ENCODE measurements around the gene ZNF185. TPM values are rescaled to one million over a fixed set of nuclear protein-coding genes. Genes with fewer than 3 reads are reported as not detected.

The ZNF185 gene
- total RNA-seq, 1 donor from 2014 or later, result 1.6 TPM

- peaks cover 3% of the 10 kb centered on the region for H3K4me1 ChIP-seq
- no peak overlapping the region for H3K4me3 ChIP-seq
- intact Hi-C loops (cut with micrococcal nuclease), result no loop called here
- DNase-seq, result no peak
- no peaks in the 10 kb centered on the region for H3K9me3 ChIP-seq (replicated peaks)
- no peak overlapping the region for H3K27ac ChIP-seq (replicated peaks)
- no peak for TF ChIP-seq CTCF (IDR thresholded peaks at IDR 0.05; ENCODE audit: borderline replicate concordance)
- H3K36me3 ChIP-seq, result no peaks in the 10 kb centered on the region
- no peaks in the 10 kb centered on the region for H3K27me3 ChIP-seq (ENCODE audit: low read depth)
Observed at GRCh38 chrX:152936306-152936705, 38.4 kb downstream of the ZNF185 start.

GRCh38 chrX:152937236-152937635, 39.4 kb downstream of the ZNF185 start:
- Histone ChIP-seq H3K4me1 (peaks cover 8% of the 10 kb centered on the region), H3K36me3 (no peaks in the 10 kb centered on the region), H3K27me3 (ENCODE audit: low read depth) (no peaks in the 10 kb centered on the region), H3K27ac (replicated peaks) (no peak overlapping the region), H3K4me3 (no peak overlapping the region), H3K9me3 (replicated peaks) (no peaks in the 10 kb centered on the region)
- no peak for TF ChIP-seq CTCF (IDR thresholded peaks at IDR 0.05; ENCODE audit: borderline replicate concordance)
- intact Hi-C loops (cut with micrococcal nuclease), result no loop called here
- DNase-seq, result no peak

GRCh38 chrX:152941328-152942076, 43.6 kb downstream of the ZNF185 start:
- Histone ChIP-seq H3K4me1 (peaks cover 10% of the 10 kb centered on the region), H3K27ac (replicated peaks) (peak overlapping the region; percentile 88), H3K27me3 (ENCODE audit: low read depth) (no peaks in the 10 kb centered on the region), H3K9me3 (replicated peaks) (no peaks in the 10 kb centered on the region), H3K4me3 (peak overlapping the region; percentile 71), H3K36me3 (no peaks in the 10 kb centered on the region)
- peak; percentile 82 for TF ChIP-seq CTCF (IDR thresholded peaks at IDR 0.05; ENCODE audit: borderline replicate concordance)
- intact Hi-C loops (cut with micrococcal nuclease), result no loop called here
- peak; percentile 90 for DNase-seq

GRCh38 chrX:152942077-152942442, 44.2 kb downstream of the ZNF185 start:
- Histone ChIP-seq H3K4me1 (peaks cover 10% of the 10 kb centered on the region), H3K9me3 (replicated peaks) (no peaks in the 10 kb centered on the region), H3K36me3 (no peaks in the 10 kb centered on the region), H3K27me3 (ENCODE audit: low read depth) (no peaks in the 10 kb centered on the region), H3K27ac (replicated peaks) (peak overlapping the region; percentile 88), H3K4me3 (peak overlapping the region; percentile 71)
- no peak for DNase-seq
- intact Hi-C loops (cut with micrococcal nuclease), result no loop called here
- TF ChIP-seq CTCF (IDR thresholded peaks at IDR 0.05; ENCODE audit: borderline replicate concordance), result no peak

GRCh38 chrX:152943826-152944225, 46.0 kb downstream of the ZNF185 start:
- DNase-seq, result no peak
- Histone ChIP-seq H3K4me1 (peaks cover 10% of the 10 kb centered on the region), H3K4me3 (no peak overlapping the region), H3K27me3 (ENCODE audit: low read depth) (no peaks in the 10 kb centered on the region), H3K36me3 (no peaks in the 10 kb centered on the region), H3K9me3 (replicated peaks) (no peaks in the 10 kb centered on the region), H3K27ac (replicated peaks) (no peak overlapping the region)
- intact Hi-C loops (cut with micrococcal nuclease), result no loop called here
- no peak for TF ChIP-seq CTCF (IDR thresholded peaks at IDR 0.05; ENCODE audit: borderline replicate concordance)
